Islet precursor cell (in vitro differentiated cells): ENCODE results near the gene PRPH.
"Not testable (repeated sequence)": the region's sequence is repeated elsewhere in the genome, so short reads cannot be mapped to it uniquely, and the experiment has no call there.

ENCODE experiments used
- DNase-seq: peaks from one replicate; pipeline ENCODE4 v3.0.0-alpha.2; 2018

The PRPH gene

GRCh38 chr12:49276304-49277290 is 18.4 kb upstream of the PRPH start:
- no peak for DNase-seq

DNA sequence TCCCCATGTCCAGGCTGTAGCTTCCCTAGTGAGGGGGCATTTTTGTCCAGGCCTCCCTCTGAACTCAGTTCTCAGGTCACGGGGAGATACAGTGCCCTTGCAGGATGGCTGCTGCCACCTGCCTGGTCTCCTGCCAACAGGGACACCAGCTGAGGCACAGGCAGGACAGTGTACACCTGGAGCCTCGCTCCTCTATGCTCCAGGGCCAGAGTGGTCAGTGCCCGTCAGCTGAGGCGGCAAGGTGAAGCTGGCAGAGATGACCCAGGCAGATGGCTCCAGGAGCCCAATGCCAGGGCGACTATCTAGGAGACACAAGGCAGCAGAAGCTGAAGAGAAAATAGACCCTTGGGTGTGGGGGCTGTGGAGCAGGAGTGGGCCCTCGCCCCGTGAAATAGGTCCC is 17.5 kb upstream of the PRPH start:
- no peak for DNase-seq

DNA sequence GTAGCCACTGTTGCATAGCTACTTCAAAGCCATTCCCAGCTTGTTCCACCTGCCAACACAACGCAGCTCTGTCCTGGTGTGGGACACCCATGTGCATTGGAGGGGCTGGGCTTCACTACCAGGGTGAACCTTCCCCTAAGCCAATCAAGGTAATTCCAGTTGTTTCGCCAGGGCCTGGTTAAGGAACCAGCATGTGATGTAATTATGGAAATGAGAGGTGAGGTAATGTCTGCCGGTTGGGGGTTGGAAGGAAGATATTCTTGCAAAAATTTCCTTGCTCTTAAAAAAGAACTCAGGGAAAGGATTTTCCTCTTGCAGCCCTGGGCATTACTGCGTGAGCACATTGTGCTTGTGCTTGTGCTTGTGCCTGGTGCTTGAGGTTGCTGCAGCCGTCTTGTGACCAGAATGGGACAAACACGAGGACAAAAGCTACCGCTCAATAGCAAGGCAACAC is 15.2 kb upstream of the PRPH start:
- peak; percentile 88 for DNase-seq

DNA sequence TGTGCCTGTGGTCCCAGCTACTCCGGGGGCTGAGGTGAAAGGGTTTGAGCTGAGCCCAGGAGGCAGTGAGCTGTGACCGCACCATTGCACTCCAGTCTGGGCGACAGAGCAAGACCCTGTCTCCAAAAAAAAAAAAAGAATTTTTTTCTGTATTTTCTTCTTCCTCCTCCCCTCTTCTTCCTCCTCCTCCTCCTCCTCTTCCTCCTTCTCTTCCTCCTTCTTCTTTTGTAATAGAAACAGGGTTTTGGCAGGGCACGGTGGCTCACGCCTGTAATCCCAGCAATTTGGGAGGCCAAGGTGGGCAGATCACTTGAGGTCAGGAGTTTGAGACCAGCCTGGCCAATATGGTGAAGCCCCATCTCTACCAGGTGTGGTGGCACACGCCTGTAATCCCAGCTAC is 14.4 kb upstream of the PRPH start:
- not testable (repeated sequence) for DNase-seq

- no peak for DNase-seq
These were observed 12.6 kb upstream of the PRPH start for GRCh38 chr12:49282302-49282701.

DNA sequence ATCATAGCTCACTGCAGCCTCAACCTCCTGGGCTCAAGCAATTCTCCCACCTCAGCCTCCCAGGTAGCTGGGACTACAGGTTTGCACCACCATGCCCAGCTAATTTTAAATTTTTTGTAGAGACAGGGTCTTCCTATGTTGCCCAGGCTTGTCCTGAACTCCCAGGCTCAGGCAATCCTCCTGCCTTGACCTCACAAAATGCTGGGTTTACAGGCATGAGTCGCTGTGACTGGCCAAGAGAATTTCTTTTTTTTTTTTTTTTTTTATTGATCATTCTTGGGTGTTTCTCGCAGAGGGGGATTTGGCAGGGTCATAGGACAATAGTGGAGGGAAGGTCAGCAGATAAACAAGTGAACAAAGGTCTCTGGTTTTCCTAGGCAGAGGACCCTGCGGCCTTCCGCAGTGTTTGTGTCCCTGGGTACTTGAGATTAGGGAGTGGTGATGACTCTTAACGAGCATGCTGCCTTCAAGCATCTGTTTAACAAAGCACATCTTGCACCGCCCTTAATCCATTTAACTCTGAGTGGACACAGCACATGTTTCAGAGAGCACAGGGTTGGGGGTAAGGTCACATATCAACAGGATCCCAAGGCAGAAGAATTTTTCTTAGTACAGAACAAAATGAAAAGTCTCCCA is 12.1 kb upstream of the PRPH start:
- not testable (repeated sequence) for DNase-seq

GRCh38 chr12:49283541-49284429 is 11.2 kb upstream of the PRPH start:
- peak; percentile 55 for DNase-seq

- peak; percentile 41 for DNase-seq
These were observed 10.3 kb upstream of the PRPH start for GRCh38 chr12:49284672-49285071.

DNA sequence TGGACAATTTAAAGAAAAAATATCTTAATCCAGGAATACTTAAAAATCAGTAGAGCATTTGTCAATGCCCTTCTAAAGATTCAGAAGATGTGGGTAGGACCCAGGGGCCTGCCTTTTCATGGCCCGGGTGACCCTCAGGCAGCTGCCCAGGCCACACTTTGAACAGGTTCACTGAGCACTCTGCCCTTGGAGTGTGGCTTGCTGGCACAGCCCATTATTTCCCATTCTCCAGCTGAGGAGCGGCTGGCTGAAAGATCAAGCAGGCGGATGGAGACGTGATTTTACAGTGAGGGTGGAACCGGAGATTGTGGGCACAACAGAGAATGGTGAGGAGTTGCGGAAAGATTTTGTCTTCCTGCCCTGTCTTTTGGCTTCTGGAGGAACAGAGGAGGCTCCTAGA is 7.1 kb upstream of the PRPH start:
- peak; percentile 40 for DNase-seq

- DNase-seq = peak; percentile 78
These were observed 6.5 kb upstream of the PRPH start for GRCh38 chr12:49288412-49288853.

- peak; percentile 49 for DNase-seq
These were observed 5.9 kb upstream of the PRPH start for GRCh38 chr12:49288922-49289555.

DNA sequence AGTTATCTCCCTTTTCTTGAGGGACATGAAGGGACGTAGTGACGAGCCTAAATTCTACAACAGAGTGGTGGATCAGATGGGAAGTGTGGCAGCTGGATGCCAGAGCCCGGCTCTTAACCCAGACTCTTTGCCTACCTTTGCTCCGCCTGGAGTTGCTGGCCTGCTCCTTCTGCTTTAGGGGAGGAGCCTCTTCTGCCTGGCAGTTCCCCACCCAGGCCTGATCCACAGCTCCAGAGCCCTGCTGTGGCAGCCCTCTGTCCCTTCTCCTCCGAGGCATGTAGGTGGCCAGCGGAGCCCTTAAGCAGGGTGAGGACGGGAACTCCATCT is 2.3 kb upstream of the PRPH start:
- no peak for DNase-seq

DNA sequence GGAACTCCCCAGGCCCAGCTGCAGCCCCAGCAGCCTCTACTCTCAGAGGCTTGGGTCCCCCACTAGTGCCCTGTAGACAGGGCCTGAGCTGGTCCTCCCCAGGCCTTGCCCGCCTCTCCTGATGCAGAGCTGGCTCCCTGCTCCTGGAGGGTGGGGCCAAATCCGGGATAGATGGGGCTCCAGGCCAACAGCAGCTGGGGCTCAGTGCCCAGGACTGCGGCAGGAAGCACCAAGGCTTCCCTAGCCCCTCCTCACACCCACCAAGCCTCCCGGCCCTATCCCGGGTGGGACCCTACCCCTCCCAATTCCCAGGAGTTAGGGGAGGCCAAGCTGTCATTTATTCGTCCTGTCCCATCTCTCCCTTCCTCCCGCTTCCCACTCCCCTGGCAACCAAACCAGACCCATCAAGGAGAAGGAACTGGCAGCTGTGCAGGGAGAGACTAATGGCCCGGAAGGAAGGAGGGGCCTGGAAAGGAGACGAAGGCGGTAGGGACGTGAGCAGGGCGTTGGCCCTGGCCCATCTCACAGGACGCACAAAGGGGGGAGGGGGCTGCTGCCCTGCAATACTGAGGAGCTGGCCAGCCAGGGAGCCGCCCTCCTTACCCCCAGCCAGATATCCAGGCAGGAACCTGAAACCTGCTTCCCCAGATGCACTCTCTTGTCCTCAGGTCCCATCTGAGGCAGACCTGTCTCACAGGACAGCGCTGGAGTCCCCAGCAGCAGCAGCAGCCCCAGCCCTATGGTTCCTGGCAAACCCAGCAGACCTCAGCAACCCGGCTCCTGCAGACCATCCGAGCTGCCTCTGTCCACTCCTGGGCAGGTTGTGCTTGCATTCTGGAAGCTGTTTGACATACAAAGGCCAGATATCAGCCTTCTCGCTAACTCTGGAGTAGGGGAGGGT is 1.6 kb upstream of the PRPH start:
- peak; percentile 79 for DNase-seq

DNA sequence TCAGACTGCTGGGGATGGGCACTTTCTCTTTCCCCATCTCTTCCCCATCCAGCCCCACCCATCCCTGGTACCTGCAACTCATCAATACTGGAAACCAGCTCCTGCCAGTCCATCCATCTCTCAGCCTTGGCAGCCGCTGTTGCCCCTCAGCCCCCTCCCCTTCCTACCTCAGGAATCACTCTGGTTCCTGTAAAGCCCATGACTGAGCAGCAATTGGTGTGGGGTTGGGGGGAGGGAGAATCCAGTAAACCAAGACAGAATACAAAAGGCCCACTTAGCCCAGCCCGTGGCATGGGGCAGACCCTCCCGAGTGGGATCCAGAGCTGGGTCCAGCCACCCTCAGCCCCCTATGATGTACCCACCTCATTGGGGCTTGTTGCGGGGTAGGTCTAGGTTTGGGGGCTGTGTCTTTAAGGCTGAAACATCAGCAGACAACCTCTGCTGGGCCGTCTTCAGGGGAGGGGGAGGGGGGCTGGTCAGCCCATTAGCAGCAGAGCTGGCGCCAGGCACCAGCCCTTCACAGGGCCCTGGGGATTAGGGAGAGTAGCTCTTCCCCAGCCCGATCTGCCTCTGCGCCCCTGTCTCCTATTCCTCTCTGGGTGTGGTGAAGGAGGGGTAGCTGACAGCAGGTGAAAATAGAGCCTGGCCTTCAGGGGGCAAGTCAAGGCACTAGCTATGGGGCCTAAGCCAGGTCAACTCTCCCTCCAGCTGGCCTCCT is 702 bp upstream of the PRPH start:
- no peak for DNase-seq

DNA sequence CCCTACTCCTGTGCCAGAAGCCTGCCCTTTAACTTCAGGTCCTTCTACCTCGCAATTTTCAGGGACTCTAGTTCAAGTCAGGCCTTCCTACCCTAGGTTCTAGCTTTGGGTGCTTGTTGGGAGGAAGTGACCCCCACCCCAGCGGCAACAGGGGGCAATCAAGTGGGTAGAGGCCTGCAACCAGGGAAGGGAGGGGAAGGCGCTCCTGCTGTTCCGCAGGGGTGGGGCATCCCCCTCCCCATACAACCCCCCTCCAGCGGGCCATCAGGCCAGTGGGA is 204 bp upstream of the PRPH start:
- no peak for DNase-seq

DNA sequence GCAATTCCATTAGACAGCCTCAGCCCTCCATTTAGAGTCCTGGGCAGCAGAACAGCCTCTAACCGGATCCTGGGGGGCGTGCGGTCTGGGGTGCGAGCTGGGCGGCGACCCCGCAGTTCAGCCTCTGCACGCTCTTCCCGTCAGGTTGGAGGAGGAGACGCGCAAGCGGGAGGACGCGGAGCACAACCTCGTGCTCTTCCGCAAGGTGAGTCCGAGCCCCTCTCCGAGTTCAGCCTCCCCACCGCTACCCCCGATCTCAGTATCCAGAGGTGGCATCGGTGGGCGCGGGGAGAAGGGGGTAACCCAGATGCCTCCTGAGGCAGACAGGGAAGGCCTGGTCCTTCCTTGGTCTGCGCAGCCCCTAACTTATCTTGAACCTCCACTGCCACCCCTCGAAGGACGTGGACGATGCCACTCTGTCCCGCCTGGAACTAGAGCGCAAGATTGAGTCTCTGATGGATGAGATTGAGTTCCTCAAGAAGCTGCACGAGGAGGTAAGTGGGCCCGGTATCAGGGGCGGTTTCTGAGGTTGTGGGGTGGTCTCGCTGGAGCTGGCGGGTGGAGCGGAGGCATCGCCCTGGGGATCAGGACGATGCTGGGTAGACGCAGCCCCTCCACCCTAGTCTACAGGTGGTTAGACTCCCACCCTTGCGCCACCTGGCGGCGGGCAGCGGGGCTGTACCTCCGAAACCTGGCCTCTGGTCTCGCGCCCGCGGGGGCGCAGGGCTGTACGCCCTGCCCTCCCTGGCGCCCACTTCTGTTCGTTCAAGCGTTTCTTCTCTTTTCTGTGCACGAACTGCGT is 1.3 kb downstream of the PRPH start:
- DNase-seq = peak; percentile 81

- peak; percentile 91 for DNase-seq
These were observed 2.1 kb downstream of the PRPH start for GRCh38 chr12:49296836-49297694.

DNA sequence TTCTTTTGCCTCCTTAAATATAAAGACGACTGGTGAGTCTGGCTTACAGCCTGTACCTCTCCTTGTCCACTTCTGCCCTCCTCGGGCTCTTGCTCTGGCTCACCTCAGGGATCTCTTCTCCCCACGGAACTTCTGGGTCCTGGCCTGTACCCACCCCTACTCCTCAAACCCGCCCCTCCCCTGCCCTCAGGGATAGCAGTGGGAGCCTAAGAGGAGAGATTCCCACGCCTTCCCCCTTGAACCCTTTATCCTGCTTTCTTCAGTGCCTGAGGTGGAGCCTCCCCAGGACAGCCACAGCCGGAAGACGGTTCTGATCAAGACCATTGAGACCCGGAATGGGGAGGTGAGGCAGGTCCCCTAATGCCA is 2.7 kb downstream of the PRPH start:
- DNase-seq = peak; percentile 51

- peak; percentile 55 for DNase-seq
These were observed 3.2 kb downstream of the PRPH start for GRCh38 chr12:49298160-49298559.
